ENCODE data around the gene EZR.

EZR gene

GRCh38 chr6:158772172-158772571 is 47.0 kb downstream of the EZR start:
- TF ChIP-seq CTCF (conservative IDR thresholded peaks at IDR 0.05; ENCODE audit: low read depth) = no peak
- H3K27ac ChIP-seq = peak overlapping the region; percentile 84
- ChIA-PET POLR2A (ENCODE audit: low non-redundant PET) (no interaction called here), CTCF (interaction anchor here (0.7 to 1.0 kb wide), 3 partner anchors 22 to 29 kb away, joined by 3 to 4 read pairs (median 3); no protein-coding TSS in a partner anchor)
- DNase-seq (ENCODE audit: low spot score) = no peak

- POLR2A ChIA-PET (ENCODE audit: low non-redundant PET) = no interaction called here
- CTCF ChIA-PET = interaction anchor here (0.7 to 0.9 kb wide), 2 partner anchors 22 to 24 kb away, joined by 3 to 4 read pairs; no protein-coding TSS in a partner anchor
- no peak for TF ChIP-seq CTCF (conservative IDR thresholded peaks at IDR 0.05; ENCODE audit: low read depth)
- H3K27ac ChIP-seq = peak overlapping the region; percentile 84
- no peak for DNase-seq (ENCODE audit: low spot score)
Observed at GRCh38 chr6:158771399-158772152, 47.6 kb downstream of the EZR start.

GRCh38 chr6:158770533-158771330 is 48.4 kb downstream of the EZR start:
- TF ChIP-seq CTCF (conservative IDR thresholded peaks at IDR 0.05; ENCODE audit: low read depth) = no peak
- DNase-seq (ENCODE audit: low spot score) = no peak
- H3K27ac ChIP-seq = peak overlapping the region; percentile 84
- ChIA-PET POLR2A (ENCODE audit: low non-redundant PET) (no interaction called here), CTCF (no interaction called here)

GRCh38 chr6:158769771-158770432 is 49.3 kb downstream of the EZR start:
- TF ChIP-seq CTCF (conservative IDR thresholded peaks at IDR 0.05; ENCODE audit: low read depth) = no peak
- H3K27ac ChIP-seq = peak overlapping the region; percentile 84
- DNase-seq (ENCODE audit: low spot score) = no peak
- POLR2A ChIA-PET (ENCODE audit: low non-redundant PET) = no interaction called here
- CTCF ChIA-PET = interaction anchor here (0.6 to 0.7 kb wide), 2 partner anchors 11 to 78 kb away, joined by 3 read pairs; no protein-coding TSS in a partner anchor

GRCh38 chr6:158769234-158769770 is 49.9 kb downstream of the EZR start:
- DNase-seq (ENCODE audit: low spot score) = no peak
- no peak for TF ChIP-seq CTCF (conservative IDR thresholded peaks at IDR 0.05; ENCODE audit: low read depth)
- POLR2A ChIA-PET (ENCODE audit: low non-redundant PET) = no interaction called here
- H3K27ac ChIP-seq = peak overlapping the region; percentile 84; the same call in 1 of the 2 replicates
- CTCF ChIA-PET = interaction anchor here (0.6 to 0.7 kb wide), 2 partner anchors 11 to 78 kb away, joined by 3 read pairs; no protein-coding TSS in a partner anchor

- peak overlapping the region; percentile 84 for H3K27ac ChIP-seq
- ChIA-PET CTCF (no interaction called here), POLR2A (ENCODE audit: low non-redundant PET) (no interaction called here)
- no peak for TF ChIP-seq CTCF (conservative IDR thresholded peaks at IDR 0.05; ENCODE audit: low read depth)
- DNase-seq (ENCODE audit: low spot score) = no peak
Observed at GRCh38 chr6:158768436-158768835, 50.7 kb downstream of the EZR start.

Data from RWPE1 (cell line).